ENCODE data around the gene CABLES2. TPM values are rescaled to one million over a fixed set of nuclear protein-coding genes. Genes with fewer than 3 reads are reported as not detected.

The CABLES2 gene
- total and polyA plus RNA-seq, 9 donors, result 2.7 to 7.0 (median 4.7) TPM

GRCh38 chr20:62429455-62430310 lies 22.6 kb upstream of the CABLES2 start:
- no peaks in the 10 kb centered on the region for H3K27me3 ChIP-seq
- intact Hi-C loops (cut with DNase I), result loop anchor here in 1 of 4 donors (10.0 kb wide), 1 partner anchor 165 kb away; no protein-coding TSS in a partner anchor
- H3K4me3 ChIP-seq, result no peak overlapping the region
- 78 to 84% (median 84%) methylated on average over 23 of the region's 23 CpGs for WGBS, 3 donors
- H3K27ac ChIP-seq, result no peak overlapping the region
- TF ChIP-seq EP300 (IDR thresholded peaks at IDR 0.05) (no peak), POLR2A (IDR thresholded peaks at IDR 0.05) (no peak), CTCF (IDR thresholded peaks at IDR 0.05) (no peak)
- H3K4me1 ChIP-seq (ENCODE audit: insufficient read depth), result no peaks in the 10 kb centered on the region
- DNase-seq, result no peak
- no peaks in the 10 kb centered on the region for H3K9me3 ChIP-seq
- H3K36me3 ChIP-seq, result no peaks in the 10 kb centered on the region

- no peak overlapping the region for H3K27ac ChIP-seq
- no peaks in the 10 kb centered on the region for H3K36me3 ChIP-seq
- H3K4me1 ChIP-seq (ENCODE audit: insufficient read depth), result no peaks in the 10 kb centered on the region
- TF ChIP-seq POLR2A (IDR thresholded peaks at IDR 0.05), result no peak
- no peak for TF ChIP-seq CTCF (IDR thresholded peaks at IDR 0.05)
- TF ChIP-seq EP300 (IDR thresholded peaks at IDR 0.05), result no peak
- no peaks in the 10 kb centered on the region for H3K27me3 ChIP-seq
- no peak for DNase-seq
- intact Hi-C loops (cut with DNase I), result loop anchor here in 1 of 4 donors (10.0 kb wide), 1 partner anchor 166 kb away; no protein-coding TSS in a partner anchor
- 39 to 43% (median 42%) methylated on average over 31 of the region's 31 CpGs for WGBS, 3 donors
- no peak overlapping the region for H3K4me3 ChIP-seq
- no peaks in the 10 kb centered on the region for H3K9me3 ChIP-seq
Measured at GRCh38 chr20:62428396-62429295, 21.6 kb upstream of the CABLES2 start.

GRCh38 chr20:62428002-62428372 lies 20.9 kb upstream of the CABLES2 start:
- intact Hi-C loops (cut with DNase I), result loop anchor here in 1 of 4 donors (10.0 kb wide), 1 partner anchor 167 kb away; no protein-coding TSS in a partner anchor
- TF ChIP-seq POLR2A (IDR thresholded peaks at IDR 0.05) (no peak), EP300 (IDR thresholded peaks at IDR 0.05) (no peak), CTCF (IDR thresholded peaks at IDR 0.05) (no peak)
- Histone ChIP-seq H3K4me3 (no peak overlapping the region), H3K36me3 (no peaks in the 10 kb centered on the region), H3K27me3 (no peaks in the 10 kb centered on the region), H3K27ac (no peak overlapping the region), H3K9me3 (no peaks in the 10 kb centered on the region), H3K4me1 (ENCODE audit: insufficient read depth) (no peaks in the 10 kb centered on the region)
- DNase-seq, result no peak
- WGBS, 3 donors, result 67 to 84% (median 80%) methylated on average over 4 to 10 of the region's 10 CpGs
